GM18519 (cell line): ENCODE measurements around the gene VRK3.
"Not testable (repeated sequence)": the region's sequence is repeated elsewhere in the genome, so short reads cannot be mapped to it uniquely, and the experiment has no call there.

ENCODE experiments used
- ATAC-seq: cut with Tn5 transposase; IDR thresholded peaks from one replicate; pipeline ENCODE4 v1.9.1; 2021; ENCODE audit warnings: mild to moderate bottlenecking, moderate library complexity; ENCODE audit not compliant: unreplicated experiment, low FRiP score

VRK3 gene

GRCh38 chr19:49958596-49958995, 66.6 kb downstream of the VRK3 start:
- not testable (repeated sequence) for ATAC-seq

DNA sequence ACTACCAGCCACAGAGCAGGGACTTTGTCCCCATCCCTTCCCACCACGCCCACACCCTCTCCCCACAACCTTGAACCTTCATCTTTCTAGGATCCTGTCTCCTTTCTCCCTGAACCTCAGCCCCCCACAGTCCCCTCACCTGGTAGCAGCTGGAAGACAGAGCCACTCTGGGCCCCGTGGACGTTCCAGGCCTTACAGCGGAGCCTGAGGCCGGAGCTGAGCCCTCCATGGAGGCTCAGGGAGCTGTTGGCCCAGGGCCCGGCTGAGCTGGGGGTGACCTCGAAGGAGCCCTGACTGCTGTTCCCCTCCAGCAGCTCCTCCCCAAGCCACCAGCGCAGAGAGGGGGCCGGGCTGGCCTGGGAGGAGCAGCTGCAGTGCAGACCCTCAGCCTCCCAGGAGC, 67.0 kb downstream of the VRK3 start:
- not testable (repeated sequence) for ATAC-seq

GRCh38 chr19:49957262-49957915, 67.8 kb downstream of the VRK3 start:
- ATAC-seq: no peak

DNA sequence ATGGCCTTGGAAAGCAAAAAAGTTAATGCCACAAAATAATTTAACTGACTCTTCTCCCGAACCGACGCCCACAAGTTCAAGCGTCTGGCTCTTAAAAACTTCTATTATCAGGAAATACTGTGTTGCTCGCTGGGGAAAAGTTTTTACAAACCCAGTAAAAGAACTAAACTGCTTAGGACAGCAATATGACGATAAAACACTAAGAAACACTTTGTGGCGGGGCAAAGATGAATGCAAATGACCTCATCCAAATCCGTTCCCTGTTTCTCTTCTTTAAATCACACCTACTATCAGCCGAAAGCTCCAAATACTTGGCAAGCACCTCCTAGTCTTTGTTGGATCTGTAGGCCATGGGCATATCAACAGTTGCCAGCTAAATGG, 69.1 kb downstream of the VRK3 start:
- no peak for ATAC-seq

GRCh38 chr19:49954933-49955332, 70.2 kb downstream of the VRK3 start:
- ATAC-seq: no peak

GRCh38 chr19:49954092-49954829, 70.9 kb downstream of the VRK3 start:
- no peak for ATAC-seq

- no peak for ATAC-seq
Measured at GRCh38 chr19:49953416-49953815, 71.8 kb downstream of the VRK3 start.

- ATAC-seq: no peak
Measured at GRCh38 chr19:49952906-49953305, 72.3 kb downstream of the VRK3 start.

- ATAC-seq: no peak
Measured at GRCh38 chr19:49952479-49952836, 72.7 kb downstream of the VRK3 start.

GRCh38 chr19:49951806-49952478, 73.2 kb downstream of the VRK3 start:
- ATAC-seq: no peak

DNA sequence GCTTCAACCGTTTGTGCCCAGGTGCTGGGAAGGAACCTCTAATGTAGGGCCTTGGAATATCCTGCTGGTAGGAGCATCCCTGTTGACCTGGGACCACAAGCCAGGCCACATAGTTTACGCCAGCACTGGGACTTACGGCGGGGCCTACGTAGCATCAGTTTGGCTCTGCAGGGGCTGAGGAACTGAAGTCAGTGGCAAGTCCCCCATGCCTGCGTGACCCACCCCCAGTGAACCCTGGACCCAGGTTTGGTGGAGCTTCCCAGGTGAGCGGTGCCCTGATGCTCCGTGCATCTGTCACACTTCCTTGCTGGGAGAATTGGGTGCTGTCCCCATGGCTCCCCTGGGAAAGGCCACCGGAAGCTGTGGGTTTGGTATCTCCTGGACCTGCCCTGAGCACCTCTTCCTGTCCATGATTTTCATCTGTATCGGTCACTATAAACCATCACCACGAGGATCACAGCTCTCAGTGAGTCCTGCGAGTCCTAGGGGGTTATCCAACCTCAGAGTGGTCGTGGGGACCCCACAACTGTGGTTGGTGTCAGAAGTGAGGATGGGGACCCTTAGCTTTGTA, 74.1 kb downstream of the VRK3 start:
- ATAC-seq: no peak

DNA sequence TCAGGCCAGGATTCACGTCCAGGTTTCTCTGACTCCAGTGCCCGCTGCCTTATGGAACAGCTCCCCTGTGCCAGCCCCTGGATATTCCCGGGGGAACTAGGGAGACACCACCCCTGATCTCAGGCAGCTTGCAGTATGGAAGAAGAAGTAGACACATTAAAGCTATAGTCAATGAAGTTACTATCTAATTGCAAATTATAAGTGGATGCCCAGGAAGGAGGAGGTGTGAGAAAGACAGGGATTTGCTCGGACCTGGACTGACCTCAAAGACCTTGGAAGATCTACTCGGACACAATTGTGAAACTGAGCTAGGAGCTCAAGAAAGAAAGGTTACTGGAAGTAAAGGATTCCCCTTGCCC, 74.6 kb downstream of the VRK3 start:
- ATAC-seq: no peak

- no peak for ATAC-seq
Measured at GRCh38 chr19:49949742-49950589, 75.2 kb downstream of the VRK3 start.

DNA sequence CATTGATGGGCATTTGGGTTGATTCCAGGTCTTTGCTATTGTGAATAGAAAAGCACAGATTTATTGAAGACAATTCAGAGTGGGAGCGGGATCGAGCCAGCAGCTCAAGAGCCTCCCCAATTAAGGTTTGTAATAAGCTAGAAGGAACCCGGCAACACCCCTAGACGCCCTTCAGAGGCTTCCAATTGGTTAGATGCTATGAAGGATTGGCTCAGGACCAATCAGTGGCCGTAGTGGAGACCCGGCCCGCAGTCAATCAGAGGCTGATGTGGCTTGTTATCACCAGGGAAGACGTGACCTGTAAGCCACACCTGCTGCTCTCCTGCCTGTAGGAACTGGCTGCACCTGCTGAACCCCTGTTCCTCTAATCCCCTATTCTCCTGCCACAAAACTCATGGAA, 78.8 kb downstream of the VRK3 start:
- ATAC-seq: no peak

DNA sequence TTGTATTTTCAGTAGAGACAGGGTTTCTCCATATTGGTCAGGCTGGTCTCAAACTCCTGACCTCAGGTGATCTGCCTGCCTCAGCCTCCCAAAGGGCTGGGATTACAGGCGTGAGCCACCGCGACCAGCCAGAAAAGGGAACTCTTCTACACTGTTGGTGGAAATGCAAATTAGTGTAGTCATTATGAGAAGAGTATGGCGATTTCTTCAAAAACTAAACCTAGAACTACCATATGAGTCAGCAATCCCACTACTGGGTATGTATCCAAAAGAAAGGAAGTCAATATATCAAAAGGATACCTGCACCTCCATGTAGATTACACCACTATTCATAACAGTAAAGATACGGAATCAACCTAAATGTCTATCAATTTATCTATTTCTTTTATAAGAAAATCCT, 80.6 kb downstream of the VRK3 start:
- ATAC-seq: not testable (repeated sequence)

DNA sequence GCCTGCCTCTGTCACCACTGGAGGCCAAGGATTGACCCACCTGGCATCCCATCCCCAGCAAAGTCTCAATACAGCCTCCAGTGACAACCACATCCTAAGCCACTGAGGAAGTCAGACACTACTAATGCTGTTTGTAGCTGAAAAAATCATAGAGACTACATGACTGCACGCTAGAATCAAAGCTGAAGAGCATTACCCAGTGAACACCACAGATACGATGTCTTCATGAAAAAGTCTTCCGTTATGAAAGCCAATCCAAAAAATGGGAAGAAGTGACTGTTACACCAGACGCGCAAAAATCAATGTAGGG, 84.7 kb downstream of the VRK3 start:
- no peak for ATAC-seq

GRCh38 chr19:49939721-49940481, 85.3 kb downstream of the VRK3 start:
- ATAC-seq: no peak

DNA sequence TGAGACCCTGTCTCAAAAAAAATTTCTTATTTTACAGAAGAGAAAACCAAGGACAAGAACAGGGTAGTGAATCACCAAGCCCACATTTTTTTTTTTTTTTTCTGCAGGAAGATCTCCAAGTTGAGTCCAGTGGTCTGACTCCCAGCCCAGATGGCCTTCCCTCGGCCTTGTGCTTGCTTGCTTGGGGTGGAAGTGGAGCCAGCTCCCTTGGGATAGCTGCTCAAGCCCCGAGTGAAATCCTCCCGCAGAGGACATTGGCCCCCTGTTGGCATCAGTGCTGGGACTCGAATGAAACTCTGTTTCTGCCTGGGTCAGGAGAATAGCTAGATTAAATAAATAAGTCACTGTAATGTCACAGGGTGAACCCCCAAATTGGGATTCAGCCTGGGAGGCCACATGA, 86.5 kb downstream of the VRK3 start:
- no peak for ATAC-seq

- ATAC-seq: no peak
Measured at GRCh38 chr19:49937750-49938381, 87.3 kb downstream of the VRK3 start.

DNA sequence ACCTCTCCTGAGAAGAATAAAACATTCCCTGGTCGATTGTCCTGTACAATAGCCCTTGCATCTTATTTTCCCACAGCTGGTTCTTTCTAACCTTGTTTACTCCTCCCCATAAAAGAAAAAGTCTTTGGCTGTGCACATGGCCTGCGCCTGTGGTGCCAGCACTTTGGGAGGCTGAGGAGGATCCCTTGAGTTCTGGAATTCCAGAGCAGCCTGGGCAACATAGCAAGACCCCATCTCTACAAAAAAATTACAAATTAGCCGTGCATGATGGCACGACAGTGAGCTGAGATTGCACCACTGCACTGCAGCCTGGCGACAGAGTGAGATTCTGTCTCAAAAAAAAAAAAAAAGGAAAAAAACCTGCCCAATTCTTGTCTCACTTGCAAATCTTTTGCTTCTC, 88.6 kb downstream of the VRK3 start:
- ATAC-seq: no peak
